ENCODE data around the gene TYR.
"Not testable (repeated sequence)": the region's sequence is repeated elsewhere in the genome, so short reads cannot be mapped to it uniquely, and the experiment has no call there.

Gene TYR

DNA sequence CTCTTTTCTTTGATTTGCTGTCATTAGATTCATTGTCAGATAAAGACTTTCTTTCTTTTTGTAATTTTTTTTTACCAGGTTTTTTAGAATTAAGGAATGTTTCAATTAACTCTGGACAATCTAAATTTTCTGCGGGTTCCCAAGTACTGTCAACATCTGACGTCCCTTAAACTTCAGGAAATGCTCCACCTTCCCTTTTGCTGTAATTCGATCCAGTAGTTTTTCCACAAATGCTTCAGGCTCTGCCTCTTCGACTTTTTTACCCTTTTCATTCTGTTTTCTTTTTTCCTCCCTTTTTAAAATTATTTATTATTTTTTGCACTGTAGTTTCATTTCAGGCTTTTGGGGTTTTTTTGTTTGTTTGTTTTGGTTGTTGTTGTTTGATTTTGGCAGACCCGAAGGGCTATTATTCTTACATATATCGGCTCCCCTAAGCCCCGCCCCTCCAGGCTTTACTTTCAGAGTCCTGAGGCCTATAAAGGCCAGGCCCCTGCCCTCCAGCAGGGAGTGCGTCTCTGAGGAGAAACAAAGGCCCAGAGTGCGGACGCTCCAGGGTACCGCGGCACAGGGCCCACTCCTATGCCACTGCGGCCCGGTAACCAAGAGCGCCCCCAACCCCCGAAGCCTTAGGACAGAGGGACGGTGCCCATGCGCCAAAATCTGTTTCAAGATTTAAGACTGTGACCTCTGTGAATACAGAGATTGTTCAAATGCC lies 116.4 kb downstream of the TYR start (continued):
- TF ChIP-seq ZNF70 (CRISPR knock-in tag; IDR thresholded peaks at IDR 0.05) (no peak), ISL1 (CRISPR knock-in tag; IDR thresholded peaks at IDR 0.05) (no peak), ZNF565 (CRISPR knock-in tag; conservative IDR thresholded peaks at IDR 0.05; ENCODE audit: low read depth) (no peak), ZFP3 (CRISPR knock-in tag; IDR thresholded peaks at IDR 0.05) (no peak)
- TF ChIP-seq, protein P1, sequence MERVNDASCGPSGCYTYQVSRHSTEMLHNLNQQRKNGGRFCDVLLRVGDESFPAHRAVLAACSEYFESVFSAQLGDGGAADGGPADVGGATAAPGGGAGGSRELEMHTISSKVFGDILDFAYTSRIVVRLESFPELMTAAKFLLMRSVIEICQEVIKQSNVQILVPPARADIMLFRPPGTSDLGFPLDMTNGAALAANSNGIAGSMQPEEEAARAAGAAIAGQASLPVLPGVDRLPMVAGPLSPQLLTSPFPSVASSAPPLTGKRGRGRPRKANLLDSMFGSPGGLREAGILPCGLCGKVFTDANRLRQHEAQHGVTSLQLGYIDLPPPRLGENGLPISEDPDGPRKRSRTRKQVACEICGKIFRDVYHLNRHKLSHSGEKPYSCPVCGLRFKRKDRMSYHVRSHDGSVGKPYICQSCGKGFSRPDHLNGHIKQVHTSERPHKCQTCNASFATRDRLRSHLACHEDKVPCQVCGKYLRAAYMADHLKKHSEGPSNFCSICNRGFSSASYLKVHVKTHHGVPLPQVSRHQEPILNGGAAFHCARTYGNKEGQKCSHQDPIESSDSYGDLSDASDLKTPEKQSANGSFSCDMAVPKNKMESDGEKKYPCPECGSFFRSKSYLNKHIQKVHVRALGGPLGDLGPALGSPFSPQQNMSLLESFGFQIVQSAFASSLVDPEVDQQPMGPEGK (CRISPR knock-in tag; IDR thresholded peaks at IDR 0.05; ENCODE audit: borderline replicate concordance): no peak

DNA sequence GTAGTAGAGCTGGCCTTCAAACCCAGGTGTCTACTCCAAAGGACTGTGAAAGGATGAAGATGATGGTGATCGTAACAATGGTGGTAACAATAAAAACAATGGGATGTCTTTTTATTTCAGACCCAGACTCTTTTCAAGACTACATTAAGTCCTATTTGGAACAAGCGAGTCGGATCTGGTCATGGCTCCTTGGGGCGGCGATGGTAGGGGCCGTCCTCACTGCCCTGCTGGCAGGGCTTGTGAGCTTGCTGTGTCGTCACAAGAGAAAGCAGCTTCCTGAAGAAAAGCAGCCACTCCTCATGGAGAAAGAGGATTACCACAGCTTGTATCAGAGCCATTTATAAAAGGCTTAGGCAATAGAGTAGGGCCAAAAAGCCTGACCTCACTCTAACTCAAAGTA lies 117.3 kb downstream of the TYR start:
- not testable (repeated sequence) for ATAC-seq

DNA sequence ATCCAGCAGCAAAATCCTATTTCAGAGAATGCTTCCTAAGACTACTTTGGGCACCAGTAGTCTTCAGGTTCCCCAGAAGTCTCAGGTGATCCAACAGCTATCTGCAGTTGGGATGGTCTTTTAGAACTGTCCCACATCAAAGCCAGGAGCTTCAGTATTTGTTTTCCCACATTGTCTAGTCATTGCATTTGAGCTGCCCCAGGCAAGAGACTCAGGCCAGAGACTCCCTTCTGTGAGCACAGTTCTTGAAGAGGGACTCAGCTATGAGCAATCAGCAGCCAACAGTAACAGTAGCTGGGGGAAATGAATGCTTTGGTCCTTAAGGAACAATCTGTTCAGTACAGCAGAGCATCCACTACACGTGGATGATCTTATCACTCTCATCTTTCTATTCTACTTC lies 125.4 kb downstream of the TYR start:
- ATAC-seq: not testable (repeated sequence)

DNA sequence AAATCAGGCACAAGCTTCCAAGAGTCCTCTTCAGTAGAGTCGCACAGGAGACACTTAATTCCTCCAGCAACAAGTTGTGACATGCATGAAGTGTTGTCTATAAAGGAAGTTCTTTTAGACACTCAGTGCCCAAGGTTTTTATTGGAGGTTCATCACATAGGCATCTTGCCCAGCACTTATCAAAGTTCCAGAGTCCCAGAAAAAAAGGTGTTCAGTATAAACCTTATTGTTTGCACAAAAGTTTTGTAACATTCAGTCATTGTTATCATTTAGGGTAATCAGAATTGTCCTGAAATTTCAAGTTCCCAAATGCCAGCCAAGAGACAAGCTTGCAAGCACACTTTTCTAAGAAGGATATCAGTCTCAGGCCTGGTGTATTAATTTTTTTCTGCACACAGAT lies 130.6 kb downstream of the TYR start:
- not testable (repeated sequence) for ATAC-seq

DNA sequence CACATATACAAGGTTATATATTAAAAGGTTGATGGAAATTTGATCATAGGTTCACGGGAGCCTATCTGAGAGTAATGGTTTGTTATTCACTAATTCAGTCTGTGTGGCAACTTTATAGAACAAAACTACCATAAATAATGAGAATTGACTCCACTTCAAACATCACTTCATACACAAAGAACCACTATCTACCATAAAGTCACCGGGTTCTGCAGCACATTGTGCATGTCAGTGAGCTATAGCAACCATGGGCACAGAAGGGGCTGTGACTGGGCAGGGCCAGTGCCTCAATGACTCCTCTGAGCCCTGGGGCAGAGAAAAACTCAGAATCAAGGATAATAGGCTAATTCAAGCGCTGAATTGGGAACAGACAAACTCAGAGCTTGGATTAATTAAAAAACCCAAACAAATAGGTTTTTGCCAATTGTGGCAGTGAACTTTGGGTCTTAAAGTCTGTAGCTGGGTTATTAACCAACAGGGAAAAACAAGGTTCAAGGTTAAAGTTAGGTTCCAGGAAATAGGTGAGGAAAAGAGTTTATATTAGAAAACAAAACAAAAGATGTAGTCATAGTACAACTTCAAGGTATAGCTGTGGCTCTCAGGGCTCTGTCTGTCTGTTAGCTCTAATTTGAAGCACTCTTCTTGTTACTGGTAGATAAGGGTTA lies 131.8 kb downstream of the TYR start:
- ATAC-seq: not testable (repeated sequence)

DNA sequence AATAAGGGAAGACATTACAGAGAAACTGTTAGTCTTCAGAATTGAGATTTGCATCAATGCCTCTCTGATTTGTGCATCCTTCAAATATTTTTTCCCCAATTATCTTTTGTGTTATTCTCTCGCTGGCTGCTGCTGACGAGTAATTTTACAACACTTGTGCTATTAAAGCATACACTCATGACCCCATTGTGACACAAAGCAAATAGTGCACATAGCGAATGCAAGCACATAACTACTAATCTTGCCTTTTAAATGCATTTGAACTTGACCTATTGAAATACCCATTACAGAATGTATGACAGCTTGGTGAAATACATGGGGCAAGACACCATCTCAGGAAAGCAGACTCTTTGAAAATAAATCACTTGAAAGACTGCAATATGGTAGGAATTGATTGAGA lies 132.9 kb downstream of the TYR start:
- not testable (repeated sequence) for ATAC-seq

DNA sequence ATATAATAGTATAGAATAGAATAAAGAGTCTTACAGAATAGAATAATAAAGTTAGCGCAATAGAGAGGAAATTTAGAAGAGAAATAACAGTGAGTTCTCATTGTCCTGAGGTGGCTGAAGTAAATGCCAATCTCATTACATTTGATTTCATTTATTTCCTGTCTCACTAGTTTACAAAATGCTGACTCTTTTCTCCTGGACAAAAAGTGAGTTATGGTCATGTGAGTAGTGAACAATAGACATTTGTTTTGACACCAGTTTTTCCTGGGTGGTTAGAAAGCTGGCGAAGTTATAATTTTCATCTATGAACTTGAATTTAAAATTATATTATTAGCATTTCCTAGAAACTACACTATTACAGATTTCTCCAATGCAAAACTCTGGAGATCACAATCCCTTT lies 143.7 kb downstream of the TYR start:
- no peak for ATAC-seq
- TF ChIP-seq ZC3H10 (CRISPR knock-in tag; IDR thresholded peaks at IDR 0.05) (no peak), ZNF70 (CRISPR knock-in tag; IDR thresholded peaks at IDR 0.05) (no peak), ISL1 (CRISPR knock-in tag; IDR thresholded peaks at IDR 0.05) (no peak), ESRRG (CRISPR knock-in tag; IDR thresholded peaks at IDR 0.05) (no peak), RARB (CRISPR knock-in tag; IDR thresholded peaks at IDR 0.05) (no peak), OSR1 (CRISPR knock-in tag; IDR thresholded peaks at IDR 0.05) (no peak)

DNA sequence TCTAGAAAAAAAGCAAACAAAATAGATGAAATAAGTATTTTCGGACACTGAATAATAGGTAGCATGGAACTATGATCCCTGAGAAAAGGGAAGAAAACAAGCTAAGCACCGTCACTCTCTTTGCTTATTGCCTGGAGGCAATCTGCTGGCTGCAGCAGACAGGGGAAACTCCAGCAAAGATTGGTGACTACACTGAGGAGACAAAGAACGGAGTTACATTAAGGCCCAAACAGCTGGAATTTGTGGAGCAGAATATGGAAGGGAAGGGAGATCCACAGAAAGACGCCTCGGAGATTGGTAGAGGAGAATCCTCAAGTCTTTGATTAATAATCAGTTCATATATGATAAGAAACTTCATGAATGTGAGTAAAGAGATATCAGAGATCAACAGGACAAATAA lies 150.2 kb downstream of the TYR start:
- no peak for ATAC-seq
- TF ChIP-seq, protein P1 (CRISPR knock-in tag; IDR thresholded peaks at IDR 0.05; ENCODE audit: borderline replicate concordance): no peak
- TF ChIP-seq TOX (CRISPR knock-in tag; IDR thresholded peaks at IDR 0.05; ENCODE audit: borderline replicate concordance) (no peak), CSDC2 (CRISPR knock-in tag; IDR thresholded peaks at IDR 0.05) (no peak), ISL1 (CRISPR knock-in tag; IDR thresholded peaks at IDR 0.05) (no peak), PPARA (CRISPR knock-in tag; IDR thresholded peaks at IDR 0.05; ENCODE audit: borderline replicate concordance) (no peak), RARB (CRISPR knock-in tag; IDR thresholded peaks at IDR 0.05) (no peak)

DNA sequence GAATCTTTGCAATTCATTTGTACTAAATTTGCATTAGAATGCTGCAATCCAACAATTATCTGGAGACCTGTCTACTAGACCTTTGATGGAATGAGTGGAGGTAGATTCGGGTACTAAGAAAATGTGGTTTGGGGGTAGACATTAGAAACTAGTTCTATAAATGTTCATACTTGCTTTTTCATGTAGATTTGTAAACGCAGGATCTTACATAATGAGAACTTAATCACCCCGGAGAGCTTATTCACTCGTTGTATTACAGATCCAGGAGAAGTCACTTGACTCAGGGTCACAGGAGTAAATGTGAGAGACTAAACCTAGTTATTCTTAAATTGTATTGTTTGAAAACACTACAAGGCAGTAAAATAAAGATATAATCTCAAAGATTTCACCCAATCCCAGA lies 154.3 kb downstream of the TYR start:
- ATAC-seq: not testable (repeated sequence)

DNA sequence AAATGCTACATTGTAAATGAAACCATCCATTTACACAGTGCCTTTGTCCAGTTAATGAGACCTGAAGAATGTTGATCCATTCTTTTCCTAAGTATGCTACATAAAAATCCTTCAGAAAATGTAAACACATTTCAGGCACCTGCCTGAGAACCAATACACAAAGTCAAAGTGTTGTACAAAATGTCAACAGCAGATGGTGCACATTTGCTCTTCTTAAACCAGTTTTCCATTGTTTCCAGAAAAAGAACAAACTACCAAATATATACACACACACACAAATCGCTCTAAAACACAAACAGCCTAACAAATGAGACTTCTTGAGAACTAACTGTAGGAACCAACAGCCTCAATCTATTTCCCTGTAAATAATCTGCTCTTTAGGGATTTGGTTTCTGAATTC lies 156.0 kb downstream of the TYR start:
- ATAC-seq: peak; percentile 69

DNA sequence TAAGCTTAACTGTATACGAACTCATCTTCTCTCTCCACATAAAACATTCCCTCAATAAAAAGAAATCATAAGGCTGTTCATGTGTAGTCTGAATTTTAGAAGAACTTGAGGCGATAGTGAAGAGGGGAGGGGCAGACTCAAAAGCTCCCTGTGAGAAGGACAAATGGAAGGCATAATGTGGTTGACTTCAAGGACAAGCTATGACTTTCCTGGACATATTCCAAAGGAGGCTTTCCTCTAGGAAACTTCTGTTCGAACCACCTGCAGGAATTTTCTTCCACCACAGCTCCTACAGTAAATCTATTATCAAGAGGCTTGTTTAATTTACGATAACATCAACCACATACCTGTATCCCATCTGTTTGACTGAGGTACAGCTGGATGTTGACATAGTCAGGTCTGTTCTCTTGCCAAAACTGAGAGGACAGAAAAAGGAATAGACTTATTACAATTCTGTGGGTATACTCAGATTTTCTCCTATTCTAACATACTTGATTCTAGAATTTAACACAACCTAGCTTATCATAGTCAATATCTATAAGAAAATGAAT lies 159.5 kb downstream of the TYR start:
- not testable (repeated sequence) for ATAC-seq

DNA sequence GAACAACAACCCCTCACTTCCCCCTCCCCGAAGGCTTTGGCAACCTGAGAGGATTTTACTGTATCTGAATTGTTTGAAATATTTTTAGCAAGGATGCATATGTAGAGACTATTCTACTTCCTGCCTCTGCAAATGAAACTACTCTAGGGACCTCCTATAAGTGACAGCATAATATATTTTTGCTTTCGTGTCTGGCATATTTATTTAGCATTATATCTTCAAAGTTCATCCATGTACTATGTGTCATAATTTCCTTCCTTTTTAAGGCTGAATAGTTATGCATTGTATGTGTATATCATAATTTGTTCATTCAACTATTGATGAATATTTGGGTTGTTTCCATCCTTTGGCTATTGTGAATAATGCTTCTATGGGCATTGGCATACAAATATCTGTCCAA lies 160.4 kb downstream of the TYR start:
- not testable (repeated sequence) for ATAC-seq
